HepG2 (cell line): ENCODE data around the gene MGARP. TPM values are rescaled to one million over a fixed set of nuclear protein-coding genes. Genes with fewer than 3 reads are reported as not detected.

Experiments used
- ATAC-seq: fragments of 200-7000 bp; cut with Tn5 transposase; 3 replicates; pipeline ENCODE4 v1.9.1; 2020; ENCODE audit warnings: mild to moderate bottlenecking, moderate library complexity
- BruUV-seq: library from RNA; stranded (reverse); fragments of 400-500 nt; replicated peaks from 2 replicates; lab custom pipeline; 2021; lab: Mats Ljungman, UMichigan
- CTCF ChIA-PET: fragments of 300-600 bp; formaldehyde crosslinking; extraction: SDS; loops from one replicate; lab custom pipeline; 2021; ENCODE audit warnings: low total read pairs, inconsistent platforms, low intra/inter-chr PET ratio; lab: Yijun Ruan, JAX
- POLR2A ChIA-PET: fragments of 350-600 bp; sonication (Branson Sonifier 250); formaldehyde crosslinking; loops from one replicate; lab custom pipeline; 2020; ENCODE audit warnings: antibody characterized with exemption, inconsistent platforms; lab: Yijun Ruan, JAX
- DNase-seq: peaks from one replicate; pipeline ENCODE4 v3.0.0-alpha.2; 2015; ENCODE audit warnings: low spot score
- FAIRE-seq: peaks from 3 replicates; lab custom pipeline; 2011; peaks lifted over from hg19 to GRCh38; lab: Jason Lieb, UNC
- H2AFZ ChIP-seq: one replicate; pipeline ENCODE4 v1.6.1; 2011; ENCODE audit warnings: low read length, inconsistent platforms
- H3K27ac ChIP-seq: fragments of 300-600 bp; 3 replicates; pipeline ENCODE4 v1.8.0; 2011; ENCODE audit warnings: mixed run types, mild to moderate bottlenecking, mixed read lengths, low read length, inconsistent platforms; ENCODE audit not compliant: insufficient read depth; ENCODE audit errors: extremely low read length
- H3K27me3 ChIP-seq, 2 experiments: fragments of 200-600 bp in 1 of 2; 2 replicates in 1 of 2; 3 replicates in 1 of 2; pipeline versions ENCODE4 v1.6.0 to v1.8.0; 2011; ENCODE audit warnings: low read length in 2 of 2, mild to moderate bottlenecking in 2 of 2, moderate library complexity in 2 of 2, inconsistent platforms in 1 of 2; ENCODE audit not compliant: insufficient read depth in 2 of 2, control insufficient read depth in 1 of 2
- H3K36me3 ChIP-seq, 2 experiments: fragments of 200-600 bp in 1 of 2; replicated peaks in 1 of 2; 2 replicates in 1 of 2; 3 replicates in 1 of 2; pipeline versions ENCODE4 v1.5.1 to v1.8.0; 2011; ENCODE audit warnings: low read length in 2 of 2, inconsistent platforms in 1 of 2; ENCODE audit not compliant: insufficient read depth in 2 of 2, control insufficient read depth in 1 of 2
- H3K4me1 ChIP-seq: 2 replicates; pipeline ENCODE4 v1.5.1; 2012; ENCODE audit warnings: low read length, inconsistent platforms; ENCODE audit not compliant: insufficient read depth
- H3K4me2 ChIP-seq: 2 replicates; pipeline ENCODE4 v1.6.0; 2011; ENCODE audit warnings: low read depth, low read length, inconsistent platforms
- H3K4me3 ChIP-seq, 3 experiments: fragments of 200-600 bp in 1 of 3; sonication (generic), shearing (Covaris generic) in 1 of 3; replicated peaks in 1 of 3; 2 replicates each; pipeline ENCODE4 v1.5.1; 2011 to 2016; ENCODE audit warnings: low read length in 3 of 3, inconsistent platforms in 2 of 3, low read depth in 2 of 3, mild to moderate bottlenecking in 2 of 3, control low read depth in 1 of 3, mixed read lengths in 1 of 3; ENCODE audit not compliant: insufficient read depth in 1 of 3
- H3K79me2 ChIP-seq: one replicate; pipeline ENCODE4 v1.6.1; 2011; ENCODE audit warnings: low read length, inconsistent platforms; ENCODE audit not compliant: insufficient read depth
- H3K9ac ChIP-seq: 2 replicates; pipeline ENCODE4 v1.6.0; 2011; ENCODE audit warnings: mild to moderate bottlenecking, low read depth, low read length, inconsistent platforms; ENCODE audit not compliant: insufficient read depth
- H3K9me3 ChIP-seq: 2 replicates; pipeline ENCODE4 v1.5.1; 2012; ENCODE audit warnings: mild to moderate bottlenecking, low read length
- H4K20me1 ChIP-seq: 2 replicates; pipeline ENCODE4 v1.6.0; 2011; ENCODE audit warnings: inconsistent platforms, mild to moderate bottlenecking, low read length, moderate library complexity; ENCODE audit not compliant: insufficient read depth
- HMGXB4 ChIP-seq, 2 experiments: sonication (generic) in 1 of 2; formaldehyde crosslinking in 1 of 2; IDR thresholded peaks; 2 replicates each; pipeline versions ENCODE4 v1.4.0 to v1.6.1; 2018 to 2020; ENCODE audit warnings: missing genetic modification reagents in 2 of 2, borderline replicate concordance in 1 of 2, low read depth in 1 of 2, mild to moderate bottlenecking in 1 of 2, missing biosample characterization in 1 of 2
- SALL2 ChIP-seq: sonication (generic); formaldehyde crosslinking; IDR thresholded peaks from 2 replicates; pipeline ENCODE4 v1.8.1; 2023; ENCODE audit warnings: mild to moderate bottlenecking, missing genetic modification reagents, inconsistent platforms
- THAP11 ChIP-seq: IDR thresholded peaks from 2 replicates; pipeline ENCODE4 v1.6.1; 2016; ENCODE audit warnings: missing biosample characterization, missing genetic modification reagents
- WIZ ChIP-seq: sonication (generic); formaldehyde crosslinking; IDR thresholded peaks from 2 replicates; pipeline ENCODE4 v1.5.1; 2020; ENCODE audit warnings: mild to moderate bottlenecking, missing genetic modification reagents
- ZFP62 ChIP-seq: sonication (generic); formaldehyde crosslinking; IDR thresholded peaks from 2 replicates; pipeline ENCODE4 v1.4.0; 2020; ENCODE audit warnings: missing genetic modification reagents
- ZNF10 ChIP-seq: sonication (generic); formaldehyde crosslinking; IDR thresholded peaks from 2 replicates; pipeline ENCODE4 v1.4.0; 2020; ENCODE audit warnings: mild to moderate bottlenecking, low read depth, missing genetic modification reagents, borderline replicate concordance
- ZNF296 ChIP-seq: sonication (generic); formaldehyde crosslinking; conservative IDR thresholded peaks from 2 replicates; pipeline ENCODE4 v1.5.0; 2020; ENCODE audit warnings: mild to moderate bottlenecking, missing genetic modification reagents
- ZNF407 ChIP-seq: sonication (generic); formaldehyde crosslinking; IDR thresholded peaks from one replicate; pipeline ENCODE4 v1.5.1; 2020; ENCODE audit warnings: mild to moderate bottlenecking, missing genetic modification reagents; ENCODE audit errors: not compliant biosample characterization
- ZNF879 ChIP-seq: sonication (generic); formaldehyde crosslinking; IDR thresholded peaks from 2 replicates; pipeline ENCODE4 v1.8.1; 2023; ENCODE audit warnings: missing genetic modification reagents
- WGBS: methylation state at CpG from one replicate; pipeline ENCODE4 v1.1.6; 2017; ENCODE audit warnings: low lambda C conversion rate; 5-methylcytosine and 5-hydroxymethylcytosine counted together
- in situ Hi-C: cut with HindIII; loops from 2 replicates; pipeline ENCODE4 v1.10.0; 2017; ENCODE audit warnings: low pct_unique_long_range_greater_than_20kb; ENCODE audit not compliant: extremely low pct_ligation_motif_present
- intact Hi-C: fragments of 100-400 bp; cut with micrococcal nuclease; formaldehyde crosslinking; loops from one replicate; pipeline ENCODE4 v1.10.0; 2022; ENCODE audit not compliant: unreplicated experiment
- polyA plus RNA-seq, 8 experiments: library from polyadenylated mRNA; depleted of rRNA in 3 of 8; stranded (reverse) in 7 of 8; unstranded in 1 of 8; fragments of >200 nt; fragmentation: Illumina TruSeq in 4 of 8; extraction: Trizol in 4 of 8; gene quantifications; 2 replicates each; pipeline versions ENCODE4 v1.2.1 to v1.2.3, GENCODE V29; 2011 to 2016; ENCODE audit warnings: low read depth in 4 of 8, missing spikeins in 1 of 8, mixed read lengths in 1 of 8; ENCODE audit not compliant: insufficient read depth in 1 of 8
- total RNA-seq, 5 experiments: library from RNA; depleted of rRNA; stranded (reverse); fragments of >200 nt; fragmentation: Illumina TruSeq; extraction: Trizol; gene quantifications; 2 replicates each; pipeline ENCODE4 v1.2.3, GENCODE V29; 2016; ENCODE audit warnings: low read depth in 1 of 5

The MGARP gene
- total and polyA plus RNA-seq, 2 of the 13 experiments (the other 11 are each of a cell fraction or from before 2014, with no cell fraction given), result 0.11 to 0.13 TPM

GRCh38 chr4:139301821-139302611 lies 22.0 kb upstream of the MGARP start, which contains the start of gene NDUFC1 (continued):
- TF ChIP-seq HMGXB4 (CRISPR knock-in tag; IDR thresholded peaks at IDR 0.05; ENCODE audit: borderline replicate concordance in 1 of 2, low read depth in 1 of 2) (peak in 1 of 2 experiments; percentile 49; a peak in 1 of 4 replicates), SALL2 (CRISPR knock-in tag) (no peak), WIZ (CRISPR knock-in tag) (0 out of 2 replicates have a peak, but pooled peaks have one; percentile 34), ZNF879 (CRISPR knock-in tag) (0 out of 2 replicates have a peak, but pooled peaks have one; percentile 55), ZFP62 (no peak), ZNF10 (CRISPR knock-in tag) (no peak)

- Histone ChIP-seq H4K20me1 (peaks cover 21% of the 10 kb centered on the region), H3K36me3 (peaks cover 0 to 3% of the 10 kb centered on the region in 2 experiments; a peak in 2 of 5 replicates), H3K27me3 (no peaks in the 10 kb centered on the region; a peak in 1 of 5 replicates), H2AFZ (peak within 1 kb of the TSS; percentile 90), H3K27ac (peak within 1 kb of the TSS; percentile 86), H3K79me2 (peaks cover 62% of the 10 kb centered on the region), H3K9me3 (no peaks in the 10 kb centered on the region), H3K9ac (peak within 1 kb of the TSS; percentile 92), H3K4me2 (peak within 1 kb of the TSS; percentile 73), H3K4me1 (peaks cover 69% of the 10 kb centered on the region), H3K4me3 (peak within 1 kb of the TSS; percentile 91 to 98 (median 94))
- BruUV-seq, result no TSS peak
- DNase-seq, result peak; percentile 96
- WGBS, result under 1% methylated on average over 38 of the region's 61 CpGs
- POLR2A ChIA-PET, result interaction anchor here (0.7 to 3.1 kb wide), 19 partner anchors 8 to 364 kb away, joined by 3 to 37 read pairs (median 4); partner anchors contain the start of genes ELF2, MGST2 and NOCT
- FAIRE-seq, result peak; percentile 93
- intact Hi-C loops (loop anchor here (2.0 to 5.0 kb wide), 5 partner anchors 124 to 284 kb away; partner anchors contain the start of genes ELF2, NOCT and RAB33B), in situ Hi-C loops (loop anchor here (10.0 kb wide), 1 partner anchor 216 kb away; no protein-coding TSS in a partner anchor)
- CTCF ChIA-PET, result no interaction called here
- ATAC-seq, result peak; percentile 95
- TF ChIP-seq THAP11 (peak; percentile 93), ZNF407 (CRISPR knock-in tag) (peak; percentile 19), ZNF296 (no peak)
Observed at GRCh38 chr4:139301113-139301820, 21.2 kb upstream of the MGARP start, which contains the start of gene NAA15. NAA15 (plus strand) TSS chr4:139301505; CDS start chr4:139301778, 273 bp downstream.
